Uterine smooth muscle cell (primary cell): ENCODE data around the gene FAM3D. TPM values are rescaled to one million over a fixed set of nuclear protein-coding genes. Genes with fewer than 3 reads are reported as not detected.

ENCODE experiments used
- total RNA-seq: library from RNA; depleted of rRNA; stranded (reverse); fragments of >200 nt; gene quantifications from 2 replicates; pipeline ENCODE4 v1.2.3, GENCODE V29; 2014

FAM3D gene
- total RNA-seq = not detected in 2 replicates

GRCh38 chr3:58666683-58667082 lies at the start of gene FAM3D:
Gene FAM3D (minus strand): TSS chr3:58666774. CDS start chr3:58655563, 11,211 bp downstream.

Other genes starting within 250 kb of the FAM3D start
- 93.6 and 122 TPM in 2 replicates for gene PDHB, start 232.9 kb downstream of the FAM3D start, total RNA-seq
- gene KCTD6, start 174.7 kb downstream of the FAM3D start, total RNA-seq = 9.2 and 9.4 TPM in 2 replicates
- 7.7 and 10.2 TPM in 2 replicates for gene ACOX2, start 129.6 kb downstream of the FAM3D start, total RNA-seq
- under 0.01 TPM in 1 of 2 replicates, not detected in the other for gene FAM107A, start 89.4 kb downstream of the FAM3D start, total RNA-seq